HCT116 (cell line): ENCODE data around the gene GDF10. TPM values are rescaled to one million over a fixed set of nuclear protein-coding genes. Genes with fewer than 3 reads are reported as not detected.

Source experiments
- ATAC-seq: fragments of 200-7000 bp; cut with Tn5 transposase; 2 replicates; pipeline ENCODE4 v1.9.1; 2020; ENCODE audit warnings: mild to moderate bottlenecking, moderate library complexity
- BruUV-seq: library from RNA; stranded (reverse); fragments of 400-500 nt; replicated peaks from 2 replicates; lab custom pipeline; 2021; lab: Mats Ljungman, UMichigan
- CTCF ChIA-PET: fragments of 300-600 bp; sonication (Branson Sonifier 250); formaldehyde crosslinking; loops from one replicate; lab custom pipeline; 2021; ENCODE audit warnings: antibody characterized with exemption; lab: Charles Lee
- POLR2A ChIA-PET: fragments of 300-600, 350-600 bp; sonication (Branson Sonifier 250); formaldehyde crosslinking; loops from one replicate; lab custom pipeline; 2021; ENCODE audit warnings: antibody characterized with exemption; lab: Charles Lee
- RAD21 ChIA-PET, 2 experiments: fragments of 300-600 bp; sonication (Branson Sonifier 250); formaldehyde crosslinking; loops; one replicate each; lab custom pipeline; 2023; ENCODE audit warnings: low total read pairs in 2 of 2; ENCODE audit not compliant: uncharacterized antibody in 2 of 2, unreplicated experiment in 2 of 2, low non-redundant PET in 1 of 2; lab: Charles Lee
- DNase-seq: peaks from one replicate; pipeline ENCODE4 v3.0.0-alpha.2; 2010; ENCODE audit warnings: low read depth, low spot score
- H2AFZ ChIP-seq: fragments of 200-600 bp; shearing (Covaris generic), sonication (generic); 2 replicates; pipeline ENCODE4 v1.6.1; 2017; ENCODE audit warnings: low read depth, mixed run types, mixed read lengths, antibody characterized with exemption, low read length; ENCODE audit not compliant: poor library complexity, severe bottlenecking
- H3K27ac ChIP-seq: 2 replicates; pipeline ENCODE4 v1.5.1; 2012; ENCODE audit warnings: low read depth, low read length
- H3K27me3 ChIP-seq: fragments of 200-600 bp; sonication (generic); 2 replicates; pipeline ENCODE4 v1.6.1; 2016; ENCODE audit warnings: mixed run types, low read length, mixed read lengths; ENCODE audit not compliant: insufficient read depth
- H3K36me3 ChIP-seq, 2 experiments: fragments of 200-500 bp in 1 of 2; fragments of 200-600 bp in 1 of 2; sonication (Bioruptor generic) in 1 of 2; sonication (generic) in 1 of 2; 2 replicates each; pipeline versions ENCODE4 v1.5.1 to v1.6.1; 2014 to 2016; ENCODE audit warnings: low read length in 2 of 2, inconsistent platforms in 1 of 2, mixed read lengths in 1 of 2, mixed run types in 1 of 2; ENCODE audit not compliant: insufficient read depth in 2 of 2, control insufficient read depth in 1 of 2
- H3K4me1 ChIP-seq, 2 experiments: fragments of 200-600 bp in 1 of 2; sonication (generic) in 1 of 2; 2 replicates each; pipeline versions ENCODE4 v1.5.1 to v1.6.1; 2012 to 2017; ENCODE audit warnings: low read length in 2 of 2, inconsistent platforms in 1 of 2, mild to moderate bottlenecking in 1 of 2, mixed read lengths in 1 of 2, mixed run types in 1 of 2, moderate library complexity in 1 of 2; ENCODE audit not compliant: insufficient read depth in 2 of 2, control insufficient read depth in 1 of 2
- H3K4me2 ChIP-seq: fragments of 200-600 bp; sonication (generic); 2 replicates; pipeline ENCODE4 v1.6.1; 2017; ENCODE audit warnings: mixed run types, low read length, mixed read lengths
- H3K4me3 ChIP-seq, 2 experiments: fragments of 200-600 bp in 1 of 2; sonication (generic) in 1 of 2; replicated peaks in 1 of 2; 2 replicates each; pipeline ENCODE4 v1.5.1; 2011 to 2016; ENCODE audit warnings: low read length in 2 of 2, control low read depth in 1 of 2, low read depth in 1 of 2, mild to moderate bottlenecking in 1 of 2, mixed read lengths in 1 of 2, mixed run types in 1 of 2
- H3K79me2 ChIP-seq: fragments of 200-600 bp; sonication (generic); 2 replicates; pipeline ENCODE4 v1.6.1; 2017; ENCODE audit warnings: mild to moderate bottlenecking, mixed run types, low read length, moderate library complexity, mixed read lengths; ENCODE audit not compliant: insufficient read depth
- H3K9ac ChIP-seq: fragments of 200-600 bp; sonication (generic); 2 replicates; pipeline ENCODE4 v1.6.1; 2016; ENCODE audit warnings: low read length, mixed read lengths
- H3K9me2 ChIP-seq: fragments of 200-600 bp; sonication (generic), shearing (Covaris generic); 2 replicates; pipeline ENCODE4 v1.6.1; 2017; ENCODE audit warnings: mixed run types, mild to moderate bottlenecking, moderate library complexity; ENCODE audit not compliant: insufficient read depth
- H3K9me3 ChIP-seq, 2 experiments: fragments of 200-500 bp in 1 of 2; fragments of 200-600 bp in 1 of 2; sonication (Bioruptor generic) in 1 of 2; sonication (generic) in 1 of 2; 2 replicates each; pipeline ENCODE4 v1.6.1; 2014 to 2017; ENCODE audit warnings: low read length in 2 of 2, mixed read lengths in 2 of 2, inconsistent platforms in 1 of 2, low read depth in 1 of 2, mild to moderate bottlenecking in 1 of 2, mixed run types in 1 of 2, moderate library complexity in 1 of 2; ENCODE audit not compliant: control insufficient read depth in 1 of 2, insufficient read depth in 1 of 2
- H4K20me1 ChIP-seq: fragments of 200-600 bp; sonication (generic), shearing (Covaris generic); 2 replicates; pipeline ENCODE4 v1.6.1; 2017; ENCODE audit warnings: mixed run types, mild to moderate bottlenecking, moderate library complexity; ENCODE audit not compliant: insufficient read depth
- CBX3 ChIP-seq: IDR thresholded peaks from 2 replicates; pipeline ENCODE4 v1.6.1; 2012; ENCODE audit warnings: low read depth
- CEBPB ChIP-seq: IDR thresholded peaks from 2 replicates; pipeline ENCODE4 v1.6.1; 2012; ENCODE audit warnings: low read depth
- EGR1 ChIP-seq: IDR thresholded peaks from 2 replicates; pipeline ENCODE4 v1.6.1; 2012; ENCODE audit warnings: low read depth
- FOSL1 ChIP-seq: IDR thresholded peaks from 2 replicates; pipeline ENCODE4 v1.6.1; 2012; ENCODE audit warnings: low read depth
- SP1 ChIP-seq: IDR thresholded peaks from 2 replicates; pipeline ENCODE4 v1.6.1; 2012; ENCODE audit warnings: low read depth
- SRF ChIP-seq: IDR thresholded peaks from 2 replicates; pipeline ENCODE4 v1.6.1; 2012; ENCODE audit warnings: low read depth
- TCF7L2 ChIP-seq: IDR thresholded peaks from 2 replicates; pipeline ENCODE4 v1.7.0; 2011; ENCODE audit warnings: borderline replicate concordance, inconsistent platforms; ENCODE audit not compliant: insufficient read depth, insufficient read length; ENCODE audit errors: extremely low read depth
- YY1 ChIP-seq: IDR thresholded peaks from 2 replicates; pipeline ENCODE4 v1.6.1; 2011; ENCODE audit warnings: low read length, low read depth, moderate library complexity, mild to moderate bottlenecking; ENCODE audit not compliant: insufficient replicate concordance; ENCODE audit errors: extremely low read depth
- ZBTB33 ChIP-seq: IDR thresholded peaks from 2 replicates; pipeline ENCODE4 v1.6.1; 2011; ENCODE audit warnings: mild to moderate bottlenecking, low read length, moderate library complexity; ENCODE audit not compliant: insufficient replicate concordance; ENCODE audit errors: extremely low read depth
- intact Hi-C: fragments of 100-400 bp; cut with micrococcal nuclease; formaldehyde crosslinking; loops from 2 replicates; pipeline ENCODE4 v1.10.0; 2022
- total RNA-seq: library from RNA; stranded (reverse); gene quantifications from one replicate; pipeline ENCODE4 v1.2.1, GENCODE V29; 2021; ENCODE audit not compliant: unreplicated experiment

The GDF10 gene
- total RNA-seq, 1 experiment from 2014 or later: not detected

DNA sequence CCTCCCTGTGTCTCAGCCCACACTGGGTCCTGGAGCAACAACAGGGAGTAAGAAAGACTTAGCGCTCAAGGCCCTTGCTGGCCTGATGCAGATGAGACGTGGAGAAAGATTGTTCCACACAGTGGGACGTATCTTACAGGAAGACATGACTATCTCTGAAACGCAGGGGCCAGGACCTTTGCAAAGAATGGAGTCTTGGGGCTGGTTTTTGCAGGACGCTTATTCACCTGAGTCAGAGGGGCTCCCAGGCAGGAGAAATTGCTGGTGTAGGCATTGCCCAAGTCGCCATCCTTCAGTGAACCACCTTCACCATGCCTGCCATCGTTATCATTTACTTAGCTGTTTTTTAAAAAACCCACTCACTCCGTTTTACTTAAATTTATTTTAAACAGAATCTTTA lies 11.8 kb upstream of the GDF10 start:
- ChIA-PET POLR2A (no interaction called here), CTCF (interaction anchor here (0.9 kb wide), 1 partner anchor 241 kb away, joined by 7 read pairs; no protein-coding TSS in a partner anchor), RAD21 (no interaction called here)
- H3K9ac ChIP-seq: no peak overlapping the region
- H3K36me3 ChIP-seq: no peaks in the 10 kb centered on the region
- no peak overlapping the region for H3K4me2 ChIP-seq
- H3K9me2 ChIP-seq: no peaks in the 10 kb centered on the region
- no peaks in the 10 kb centered on the region for H4K20me1 ChIP-seq
- H3K4me3 ChIP-seq: no peak overlapping the region
- no peak overlapping the region for H3K27ac ChIP-seq
- no peaks in the 10 kb centered on the region for H3K27me3 ChIP-seq
- H3K4me1 ChIP-seq: no peaks in the 10 kb centered on the region
- intact Hi-C loops: no loop called here
- DNase-seq (no peak), ATAC-seq (no peak)
- BruUV-seq: no TSS peak
- H2AFZ ChIP-seq: no peak overlapping the region
- no peaks in the 10 kb centered on the region for H3K9me3 ChIP-seq
- TF ChIP-seq CBX3: no peak
- no peak for TF ChIP-seq TCF7L2
- no peak for TF ChIP-seq YY1
- no peaks in the 10 kb centered on the region for H3K79me2 ChIP-seq

- POLR2A ChIA-PET: no interaction called here
- Histone ChIP-seq H2AFZ (no peak overlapping the region), H4K20me1 (no peaks in the 10 kb centered on the region), H3K4me1 (no peaks in the 10 kb centered on the region), H3K36me3 (no peaks in the 10 kb centered on the region), H3K9me3 (no peaks in the 10 kb centered on the region), H3K9ac (no peak overlapping the region), H3K27ac (no peak overlapping the region), H3K27me3 (no peaks in the 10 kb centered on the region), H3K79me2 (no peaks in the 10 kb centered on the region), H3K4me3 (no peak overlapping the region), H3K9me2 (no peaks in the 10 kb centered on the region), H3K4me2 (no peak overlapping the region)
- DNase-seq: no peak
- TF ChIP-seq FOSL1 (no peak), SRF (no peak), ZBTB33 (no peak), CEBPB (no peak), CBX3 (no peak), EGR1 (no peak), SP1 (no peak)
- ATAC-seq: no peak
- RAD21 ChIA-PET: no interaction called here
- no TSS peak for BruUV-seq
- intact Hi-C loops: no loop called here
- CTCF ChIA-PET: interaction anchor here (0.9 kb wide), 1 partner anchor 241 kb away, joined by 7 read pairs; no protein-coding TSS in a partner anchor
These were observed 11.0 kb upstream of the GDF10 start for GRCh38 chr10:47288916-47289495.
